Prostate gland (tissue), 2 donors: Measurements from ENCODE around the gene ATP1A1. TPM values are rescaled to one million over a fixed set of nuclear protein-coding genes. Genes with fewer than 3 reads are reported as not detected.

Experiments used
- DNase-seq: peaks from one replicate; pipeline ENCODE4 v3.0.0-alpha.2; 2019; ENCODE audit warnings: low spot score
- H3K27ac ChIP-seq, 2 donors: fragments of 200-600 bp; sonication (generic); 2 replicates each; pipeline ENCODE4 v1.5.1; 2017 to 2019
- H3K27me3 ChIP-seq: fragments of 200-600 bp; sonication (generic); replicated peaks from 2 replicates; pipeline ENCODE4 v1.5.1; 2019; ENCODE audit not compliant: insufficient read depth
- H3K36me3 ChIP-seq, 2 donors: fragments of 200-600 bp; sonication (generic); 1 replicate in 1 of 2; 2 replicates in 1 of 2; pipeline versions ENCODE4 v1.5.1 to v1.8.1; 2017 to 2019
- H3K4me1 ChIP-seq: fragments of 200-600 bp; sonication (generic); replicated peaks from 2 replicates; pipeline ENCODE4 v1.5.1; 2019
- H3K4me3 ChIP-seq, 2 donors: fragments of 200-600 bp; sonication (generic); 2 replicates each; pipeline ENCODE4 v1.5.1; 2017 to 2019
- H3K9me3 ChIP-seq: fragments of 200-600 bp; sonication (generic); 2 replicates; pipeline ENCODE4 v1.5.1; 2017
- POLR2A ChIP-seq: fragments of 450-650 bp; IDR thresholded peaks from one replicate; pipeline ENCODE4 v1.6.1; 2016; ENCODE audit warnings: antibody characterized with exemption, mild to moderate bottlenecking
- POLR2AphosphoS5 ChIP-seq: sonication (generic); formaldehyde crosslinking; IDR thresholded peaks from one replicate; pipeline ENCODE4 v1.6.1; 2017; ENCODE audit warnings: antibody characterized with exemption
- WGBS: methylation state at CpG from one replicate; pipeline ENCODE4 v1.1.5; 2018; 5-methylcytosine and 5-hydroxymethylcytosine counted together
- intact Hi-C: fragments of 100-400 bp; cut with DNase I; formaldehyde crosslinking; loops from one replicate; pipeline ENCODE4 v1.14.2; 2022
- total RNA-seq, 2 donors: library from RNA; depleted of rRNA; stranded (reverse); fragments of >200 nt; gene quantifications; one replicate each; pipeline ENCODE4 v1.1.0, GENCODE V29; 2016
- TF ChIP-seq, protein P1 (sequence below), 4 experiments: fragments of 200-600 bp in 2 of 4; fragments of 450-650 bp in 2 of 4; sonication (generic) in 2 of 4; IDR thresholded peaks; 1 replicate in 3 of 4; 2 replicates in 1 of 4; pipeline ENCODE4 v1.5.1; 2016 to 2019; ENCODE audit warnings: antibody characterized with exemption in 4 of 4, mild to moderate bottlenecking in 2 of 4, moderate library complexity in 2 of 4

ATP1A1 gene
- total RNA-seq, 2 donors from 2014 or later: 365 to 536 TPM

DNA sequence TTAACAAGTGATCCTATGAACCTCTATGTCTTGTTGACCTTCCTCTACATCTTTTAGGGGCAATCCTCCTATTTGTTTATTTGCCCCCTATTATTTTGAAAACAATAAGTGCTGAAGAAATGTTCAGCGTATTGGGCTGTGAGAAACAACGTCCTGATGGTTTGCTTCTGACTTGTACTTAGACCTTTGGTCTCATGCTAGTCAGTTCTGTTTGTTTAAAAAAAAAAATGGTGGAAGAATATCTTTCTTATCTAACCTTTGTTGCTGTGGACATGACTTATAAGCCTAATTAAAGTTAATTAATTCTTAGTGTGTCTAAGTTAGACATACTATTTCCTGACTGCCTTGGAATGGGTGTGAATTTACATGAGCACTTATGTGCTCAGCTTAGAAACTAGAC lies 20.7 kb downstream of the ATP1A1 start:
- no peak for TF ChIP-seq POLR2AphosphoS5
- no peak for TF ChIP-seq POLR2A
- TF ChIP-seq, protein P1, sequence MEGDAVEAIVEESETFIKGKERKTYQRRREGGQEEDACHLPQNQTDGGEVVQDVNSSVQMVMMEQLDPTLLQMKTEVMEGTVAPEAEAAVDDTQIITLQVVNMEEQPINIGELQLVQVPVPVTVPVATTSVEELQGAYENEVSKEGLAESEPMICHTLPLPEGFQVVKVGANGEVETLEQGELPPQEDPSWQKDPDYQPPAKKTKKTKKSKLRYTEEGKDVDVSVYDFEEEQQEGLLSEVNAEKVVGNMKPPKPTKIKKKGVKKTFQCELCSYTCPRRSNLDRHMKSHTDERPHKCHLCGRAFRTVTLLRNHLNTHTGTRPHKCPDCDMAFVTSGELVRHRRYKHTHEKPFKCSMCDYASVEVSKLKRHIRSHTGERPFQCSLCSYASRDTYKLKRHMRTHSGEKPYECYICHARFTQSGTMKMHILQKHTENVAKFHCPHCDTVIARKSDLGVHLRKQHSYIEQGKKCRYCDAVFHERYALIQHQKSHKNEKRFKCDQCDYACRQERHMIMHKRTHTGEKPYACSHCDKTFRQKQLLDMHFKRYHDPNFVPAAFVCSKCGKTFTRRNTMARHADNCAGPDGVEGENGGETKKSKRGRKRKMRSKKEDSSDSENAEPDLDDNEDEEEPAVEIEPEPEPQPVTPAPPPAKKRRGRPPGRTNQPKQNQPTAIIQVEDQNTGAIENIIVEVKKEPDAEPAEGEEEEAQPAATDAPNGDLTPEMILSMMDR (IDR thresholded peaks at IDR 0.05): no peak
- no peak for DNase-seq
- Histone ChIP-seq H3K36me3 (peaks cover 27 to 45% of the 10 kb centered on the region in 2 donors), H3K4me3 (no peak overlapping the region), H3K4me1 (no peaks in the 10 kb centered on the region), H3K27ac (no peak overlapping the region), H3K9me3 (no peaks in the 10 kb centered on the region), H3K27me3 (no peaks in the 10 kb centered on the region)
- 86% methylated on average over 2 of the region's 2 CpGs for WGBS
- intact Hi-C loops: no loop called here

DNA sequence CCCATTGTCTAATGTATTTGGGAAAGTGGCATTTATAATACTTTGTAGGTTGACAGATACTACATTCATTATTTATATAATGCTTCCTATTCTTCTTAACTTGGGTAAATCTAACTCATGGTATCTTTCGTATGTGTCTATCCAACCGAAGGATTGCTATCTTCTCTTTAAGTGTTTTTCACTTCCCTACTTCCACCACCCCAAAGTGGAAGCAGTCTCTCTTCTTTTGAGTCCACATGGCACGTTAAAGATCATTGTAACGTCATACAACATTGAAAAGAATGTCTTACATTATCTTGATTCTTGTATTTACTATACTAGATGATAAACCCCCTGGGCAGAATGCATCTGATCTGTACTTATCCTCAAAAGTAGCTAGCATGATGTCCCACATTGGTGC lies 21.2 kb downstream of the ATP1A1 start:
- H3K4me1 ChIP-seq: no peaks in the 10 kb centered on the region
- no peak for TF ChIP-seq POLR2AphosphoS5
- TF ChIP-seq, protein P1 (IDR thresholded peaks at IDR 0.05): no peak
- no peak for TF ChIP-seq POLR2A
- H3K9me3 ChIP-seq: no peaks in the 10 kb centered on the region
- peaks cover 32 to 50% of the 10 kb centered on the region in 2 donors for H3K36me3 ChIP-seq
- H3K4me3 ChIP-seq: no peak overlapping the region
- H3K27ac ChIP-seq: no peak overlapping the region
- intact Hi-C loops: no loop called here
- 80% methylated on average over 4 of the region's 4 CpGs for WGBS
- no peaks in the 10 kb centered on the region for H3K27me3 ChIP-seq
- no peak for DNase-seq

DNA sequence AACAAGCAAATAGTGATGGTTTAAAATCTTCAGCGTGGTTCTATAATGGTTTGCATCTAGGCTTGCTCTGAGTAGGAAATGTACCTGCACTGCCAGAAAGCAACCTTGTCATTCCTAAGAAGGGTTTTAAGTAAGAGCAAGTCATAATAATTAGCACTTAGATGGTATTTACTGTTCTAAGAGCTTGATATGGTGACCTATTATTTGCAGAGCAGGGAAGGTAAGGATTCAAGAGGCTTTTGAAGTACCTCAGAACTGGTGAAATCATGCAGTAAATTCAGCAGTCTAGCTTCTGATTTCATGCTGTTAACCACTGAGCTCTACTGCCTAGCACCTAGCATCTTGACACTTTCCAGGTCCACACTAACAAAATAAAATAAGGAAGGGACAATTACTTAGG lies 23.7 kb downstream of the ATP1A1 start:
- no peaks in the 10 kb centered on the region for H3K9me3 ChIP-seq
- no peaks in the 10 kb centered on the region for H3K4me1 ChIP-seq
- H3K27me3 ChIP-seq: no peaks in the 10 kb centered on the region
- no peak overlapping the region for H3K27ac ChIP-seq
- no peak for DNase-seq
- peaks cover 48 to 67% of the 10 kb centered on the region in 2 donors for H3K36me3 ChIP-seq
- intact Hi-C loops: no loop called here
- TF ChIP-seq POLR2AphosphoS5 (no peak), POLR2A (no peak)
- TF ChIP-seq, protein P1 (IDR thresholded peaks at IDR 0.05): no peak
- 96% methylated on average over 1 of the region's 1 CpG for WGBS
- no peak overlapping the region for H3K4me3 ChIP-seq

DNA sequence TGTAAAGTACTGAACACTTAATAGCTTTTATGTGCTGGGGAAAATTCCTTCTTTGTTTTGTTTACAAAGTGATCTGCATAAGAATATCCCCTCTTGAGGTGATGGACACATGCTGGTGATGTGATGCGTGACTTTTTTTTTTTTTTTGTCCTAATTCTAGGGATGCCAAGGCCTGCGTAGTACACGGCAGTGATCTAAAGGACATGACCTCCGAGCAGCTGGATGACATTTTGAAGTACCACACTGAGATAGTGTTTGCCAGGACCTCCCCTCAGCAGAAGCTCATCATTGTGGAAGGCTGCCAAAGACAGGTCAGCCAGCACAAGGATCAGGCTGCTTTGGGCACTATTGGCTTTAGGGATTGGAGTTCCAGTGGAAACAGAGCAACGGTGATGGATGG lies 24.7 kb downstream of the ATP1A1 start:
- intact Hi-C loops: no loop called here
- no peak for TF ChIP-seq POLR2A
- no peak for TF ChIP-seq POLR2AphosphoS5
- TF ChIP-seq, protein P1 (IDR thresholded peaks at IDR 0.05): no peak
- H3K9me3 ChIP-seq: no peaks in the 10 kb centered on the region
- no peak for DNase-seq
- H3K4me3 ChIP-seq: no peak overlapping the region
- no peaks in the 10 kb centered on the region for H3K27me3 ChIP-seq
- H3K4me1 ChIP-seq: no peaks in the 10 kb centered on the region
- 69% methylated on average over 5 of the region's 5 CpGs for WGBS
- H3K36me3 ChIP-seq: peaks cover 50 to 73% of the 10 kb centered on the region in 2 donors
- no peak overlapping the region for H3K27ac ChIP-seq

DNA sequence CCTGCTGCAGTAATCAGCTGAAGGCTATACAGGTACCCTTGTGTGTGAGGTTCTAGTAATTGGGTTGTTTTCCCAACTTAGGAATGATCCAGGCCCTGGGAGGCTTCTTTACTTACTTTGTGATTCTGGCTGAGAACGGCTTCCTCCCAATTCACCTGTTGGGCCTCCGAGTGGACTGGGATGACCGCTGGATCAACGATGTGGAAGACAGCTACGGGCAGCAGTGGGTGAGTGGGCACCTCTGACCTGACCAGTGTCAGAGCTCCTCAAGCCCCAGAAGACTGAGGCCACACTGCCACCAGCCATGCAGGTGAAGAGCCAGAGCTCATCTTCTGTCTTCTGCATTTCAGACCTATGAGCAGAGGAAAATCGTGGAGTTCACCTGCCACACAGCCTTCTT lies 27.7 kb downstream of the ATP1A1 start:
- no peaks in the 10 kb centered on the region for H3K9me3 ChIP-seq
- peak overlapping the region in 1 of 2 donors; percentile 18 for H3K27ac ChIP-seq
- WGBS: 91% methylated on average over 6 of the region's 6 CpGs
- intact Hi-C loops: no loop called here
- no peaks in the 10 kb centered on the region for H3K27me3 ChIP-seq
- H3K36me3 ChIP-seq: peaks cover 47 to 58% of the 10 kb centered on the region in 2 donors
- H3K4me3 ChIP-seq: no peak overlapping the region
- TF ChIP-seq, protein P1 (IDR thresholded peaks at IDR 0.05): no peak
- TF ChIP-seq POLR2A (no peak), POLR2AphosphoS5 (no peak)
- no peak for DNase-seq
- H3K4me1 ChIP-seq: no peaks in the 10 kb centered on the region
